Measurements from ENCODE around the gene IL15.
"Not testable (repeated sequence)": the region's sequence is repeated elsewhere in the genome, so short reads cannot be mapped to it uniquely, and the experiment has no call there.

IL15 gene

GRCh38 chr4:141636082-141636770 lies at the start of gene IL15:
TSS of gene IL15 (plus strand) at chr4:141636583. CDS start at chr4:141719465, 82,882 bp downstream.
- no peak for TF ChIP-seq CTCF (IDR thresholded peaks at IDR 0.05; ENCODE audit: low read depth, low read length, missing control alignments)
- H3K4me3 ChIP-seq (replicated peaks; ENCODE audit: low read depth, low read length), result peak within 1 kb of the TSS; percentile 79
- no peak for DNase-seq (ENCODE audit: extremely low read depth, low read depth)

- TF ChIP-seq CTCF (IDR thresholded peaks at IDR 0.05; ENCODE audit: low read depth, low read length, missing control alignments), result no peak
- H3K4me3 ChIP-seq (replicated peaks; ENCODE audit: low read depth, low read length), result no peak overlapping the region
- no peak for DNase-seq (ENCODE audit: extremely low read depth, low read depth)
Measured at GRCh38 chr4:141587897-141588296, 48.5 kb upstream of the IL15 start.

GRCh38 chr4:141595531-141595930 lies 40.9 kb upstream of the IL15 start:
- TF ChIP-seq CTCF (IDR thresholded peaks at IDR 0.05; ENCODE audit: low read depth, low read length, missing control alignments), result no peak
- H3K4me3 ChIP-seq (replicated peaks; ENCODE audit: low read depth, low read length), result no peak overlapping the region
- no peak for DNase-seq (ENCODE audit: extremely low read depth, low read depth)

GRCh38 chr4:141599853-141600252 lies 36.5 kb upstream of the IL15 start:
- peak; percentile 33 for DNase-seq (ENCODE audit: extremely low read depth, low read depth)
- no peak overlapping the region for H3K4me3 ChIP-seq (replicated peaks; ENCODE audit: low read depth, low read length)
- TF ChIP-seq CTCF (IDR thresholded peaks at IDR 0.05; ENCODE audit: low read depth, low read length, missing control alignments), result no peak

GRCh38 chr4:141604683-141605082 lies 31.7 kb upstream of the IL15 start:
- not testable (repeated sequence) for DNase-seq (ENCODE audit: extremely low read depth, low read depth); H3K4me3 ChIP-seq (replicated peaks; ENCODE audit: low read depth, low read length)

- DNase-seq (ENCODE audit: extremely low read depth, low read depth), result no peak
- TF ChIP-seq CTCF (IDR thresholded peaks at IDR 0.05; ENCODE audit: low read depth, low read length, missing control alignments), result no peak
Measured at GRCh38 chr4:141605425-141605856, 30.9 kb upstream of the IL15 start.

GRCh38 chr4:141609243-141609642 lies 27.1 kb upstream of the IL15 start:
- DNase-seq (ENCODE audit: extremely low read depth, low read depth), result no peak
- no peak overlapping the region for H3K4me3 ChIP-seq (replicated peaks; ENCODE audit: low read depth, low read length)
- no peak for TF ChIP-seq CTCF (IDR thresholded peaks at IDR 0.05; ENCODE audit: low read depth, low read length, missing control alignments)

More at GRCh38 chr4:141605425-141605856, 30.9 kb upstream of the IL15 start:
- no peak overlapping the region for H3K4me3 ChIP-seq (replicated peaks; ENCODE audit: low read depth, low read length)

Measured in HFF-Myc (cell line).